HEK293 (cell line): ENCODE data around the gene DLEC1.

Experiments used
- CTCF ChIP-seq: fragments of 450-650 bp; formaldehyde crosslinking; IDR thresholded peaks from 2 replicates; pipeline ENCODE4 v1.5.1; 2016; ENCODE audit warnings: missing biosample characterization, missing genetic modification characterization
- GLIS2 ChIP-seq: fragments of 450-650 bp; formaldehyde crosslinking; IDR thresholded peaks from 2 replicates; pipeline ENCODE4 v1.5.1; 2016; ENCODE audit warnings: missing biosample characterization, missing genetic modification characterization
- PATZ1 ChIP-seq: fragments of 450-650 bp; formaldehyde crosslinking; IDR thresholded peaks from 2 replicates; pipeline ENCODE4 v1.5.1; 2016; ENCODE audit warnings: missing biosample characterization, missing genetic modification characterization
- ZBTB1 ChIP-seq: fragments of 450-650 bp; formaldehyde crosslinking; IDR thresholded peaks from 2 replicates; pipeline ENCODE4 v1.5.1; 2016; ENCODE audit warnings: missing biosample characterization, missing genetic modification characterization
- ZBTB21 ChIP-seq: fragments of 450-650 bp; formaldehyde crosslinking; IDR thresholded peaks from 2 replicates; pipeline ENCODE4 v1.5.1; 2017; ENCODE audit warnings: missing biosample characterization, missing genetic modification characterization
- ZBTB8A ChIP-seq: fragments of 450-650 bp; formaldehyde crosslinking; IDR thresholded peaks from 2 replicates; pipeline ENCODE4 v1.5.1; 2016; ENCODE audit warnings: missing biosample characterization, missing genetic modification characterization
- ZEB2 ChIP-seq: fragments of 450-650 bp; formaldehyde crosslinking; IDR thresholded peaks from 2 replicates; pipeline ENCODE4 v1.5.1; 2016; ENCODE audit warnings: missing biosample characterization, missing genetic modification characterization
- ZNF23 ChIP-seq: fragments of 450-650 bp; formaldehyde crosslinking; IDR thresholded peaks from 2 replicates; pipeline ENCODE4 v1.5.1; 2016; ENCODE audit warnings: missing biosample characterization, missing genetic modification characterization, borderline replicate concordance
- ZNF324 ChIP-seq: fragments of 450-650 bp; formaldehyde crosslinking; IDR thresholded peaks from 2 replicates; pipeline ENCODE4 v1.5.1; 2016; ENCODE audit warnings: missing biosample characterization, missing genetic modification characterization
- ZNF670 ChIP-seq: fragments of 450-650 bp; formaldehyde crosslinking; IDR thresholded peaks from 2 replicates; pipeline ENCODE4 v1.5.1; 2016; ENCODE audit warnings: missing biosample characterization, missing genetic modification characterization, low read depth

GRCh38 chr3:38020342-38020726, 18.7 kb upstream of the DLEC1 start:
- TF ChIP-seq ZNF23 (tag by site-specific recombination), result no peak
- TF ChIP-seq ZNF670 (tag by site-specific recombination), result no peak
- TF ChIP-seq ZBTB8A (tag by site-specific recombination), result no peak
- no peak for TF ChIP-seq ZEB2 (tag by site-specific recombination)
- no peak for TF ChIP-seq GLIS2
- no peak for TF ChIP-seq PATZ1 (tag by site-specific recombination)
- no peak for TF ChIP-seq CTCF (tag by site-specific recombination)
- no peak for TF ChIP-seq ZBTB1
- TF ChIP-seq ZNF324, result no peak
- no peak for TF ChIP-seq ZBTB21 (tag by site-specific recombination)
